Upper lobe of left lung (tissue), 6 donors: Measurements from ENCODE around the gene CYP4V2. TPM values are rescaled to one million over a fixed set of nuclear protein-coding genes. Genes with fewer than 3 reads are reported as not detected.

Experiments
- ATAC-seq, 2 donors: fragments of 200-7000 bp; cut with Tn5 transposase; one replicate each; pipeline ENCODE4 v1.9.1; 2022; ENCODE audit warnings: mild to moderate bottlenecking in 2 of 2, moderate library complexity in 2 of 2; ENCODE audit not compliant: low FRiP score in 2 of 2
- DNase-seq, 2 donors: peaks; one replicate each; pipeline ENCODE4 v3.0.0-alpha.2; 2019 to 2020
- H3K27ac ChIP-seq, 4 donors: fragments of 200-600 bp; sonication (generic); one replicate each; pipeline ENCODE4 v1.5.1; 2016 to 2019
- H3K27me3 ChIP-seq, 4 donors: fragments of 200-600 bp; sonication (generic); one replicate each; pipeline ENCODE4 v1.5.1; 2017 to 2019
- H3K36me3 ChIP-seq, 4 donors: fragments of 200-600 bp; sonication (generic); one replicate each; pipeline ENCODE4 v1.5.1; 2016 to 2019
- H3K4me1 ChIP-seq, 4 donors: fragments of 200-600 bp; sonication (generic); one replicate each; pipeline ENCODE4 v1.5.1; 2018 to 2019
- H3K4me3 ChIP-seq, 4 donors: fragments of 200-600 bp; sonication (generic); one replicate each; pipeline ENCODE4 v1.5.1; 2017 to 2019; ENCODE audit warnings: mild to moderate bottlenecking in 2 of 4, moderate library complexity in 1 of 4
- H3K9me3 ChIP-seq, 4 donors: fragments of 200-600 bp; sonication (generic); one replicate each; pipeline ENCODE4 v1.5.1; 2018 to 2019
- EP300 ChIP-seq, 4 donors: sonication (generic); formaldehyde crosslinking; IDR thresholded peaks; one replicate each; pipeline ENCODE4 v1.5.1; 2017; ENCODE audit warnings: antibody characterized with exemption in 4 of 4, control low read depth in 2 of 4
- POLR2A ChIP-seq, 4 donors: fragments of 450-650 bp; IDR thresholded peaks; one replicate each; pipeline ENCODE4 v1.5.1; 2016 to 2017; ENCODE audit warnings: antibody characterized with exemption in 4 of 4, mild to moderate bottlenecking in 2 of 4
- POLR2AphosphoS5 ChIP-seq, 2 donors: sonication (generic); formaldehyde crosslinking; IDR thresholded peaks; one replicate each; pipeline ENCODE4 v1.5.1; 2017; ENCODE audit warnings: antibody characterized with exemption in 2 of 2
- WGBS, 2 donors: methylation state at CpG; one replicate each; pipeline ENCODE4 v1.1.5; 2017 to 2018; 5-methylcytosine and 5-hydroxymethylcytosine counted together
- total RNA-seq, 6 donors: library from RNA; depleted of rRNA in 4 of 6; stranded (reverse); fragments of >200 nt in 4 of 6; gene quantifications; one replicate each; pipeline versions ENCODE4 v1.1.0 to v1.2.1, GENCODE V29; 2016 to 2021
- TF ChIP-seq, protein P1 (sequence below), 6 experiments: fragments of 450-650 bp in 4 of 6; fragments of 200-600 bp in 2 of 6; sonication (generic) in 2 of 6; IDR thresholded peaks; one replicate each; pipeline ENCODE4 v1.5.1; 2016 to 2019; ENCODE audit warnings: antibody characterized with exemption in 6 of 6
- donor health status: DM: no; HTN: no; CAD: no; lungs with moderate emphysema.
- donor health status: DM: no; HTN: yes; CAD: no; lungs with severe emphysema.

The CYP4V2 gene
- total RNA-seq, 6 donors from 2014 or later = 30.7 to 44.7 (median 33.1) TPM

DNA sequence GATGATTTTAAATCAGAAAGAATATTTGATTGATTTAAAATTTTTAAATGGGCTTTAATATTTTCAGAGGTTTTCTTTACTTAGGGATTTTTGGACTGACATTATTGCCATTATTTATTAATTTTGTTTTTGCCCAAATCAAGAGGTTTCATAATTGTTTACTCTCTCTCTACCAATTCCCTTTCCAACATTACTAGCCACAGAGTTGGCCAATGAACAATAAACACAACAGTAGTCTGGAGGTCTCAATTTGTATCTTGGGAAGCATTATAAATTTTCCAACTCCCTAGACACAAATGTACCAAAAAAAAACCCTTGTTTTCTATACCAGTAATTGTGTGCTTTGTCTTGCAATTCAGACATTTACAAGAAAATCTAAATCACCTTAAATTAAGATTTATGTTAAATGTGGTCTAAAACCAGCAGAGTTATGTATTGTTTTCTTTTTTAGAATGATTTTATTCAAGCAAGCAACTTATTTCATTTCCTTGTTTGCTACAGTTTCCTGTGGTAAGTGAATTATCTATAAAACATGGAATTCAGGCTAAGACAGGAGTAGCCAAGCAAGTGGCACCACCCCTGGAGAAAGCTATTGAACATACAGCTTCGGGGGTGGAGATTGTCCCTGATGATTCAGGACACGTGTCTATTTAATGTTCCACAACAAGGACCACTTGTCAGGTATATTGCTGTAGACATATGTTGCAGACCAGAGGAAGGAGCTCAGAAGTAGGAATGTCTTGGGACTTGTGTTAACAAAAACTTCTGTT, 36.6 kb downstream of the CYP4V2 start:
- 31 to 43% methylated on average over 2 of the region's 2 CpGs for WGBS, 2 donors
- no peaks in the 10 kb centered on the region for H3K36me3 ChIP-seq
- no peak for DNase-seq
- H3K4me3 ChIP-seq = no peak overlapping the region
- no peak overlapping the region for H3K27ac ChIP-seq
- ATAC-seq = no peak
- H3K9me3 ChIP-seq = peaks cover 0 to 9% (median 0%) of the 10 kb centered on the region in 4 donors
- TF ChIP-seq POLR2AphosphoS5 (IDR thresholded peaks at IDR 0.05) (no peak), POLR2A (IDR thresholded peaks at IDR 0.05) (no peak), EP300 (IDR thresholded peaks at IDR 0.05) (no peak)
- TF ChIP-seq, protein P1, sequence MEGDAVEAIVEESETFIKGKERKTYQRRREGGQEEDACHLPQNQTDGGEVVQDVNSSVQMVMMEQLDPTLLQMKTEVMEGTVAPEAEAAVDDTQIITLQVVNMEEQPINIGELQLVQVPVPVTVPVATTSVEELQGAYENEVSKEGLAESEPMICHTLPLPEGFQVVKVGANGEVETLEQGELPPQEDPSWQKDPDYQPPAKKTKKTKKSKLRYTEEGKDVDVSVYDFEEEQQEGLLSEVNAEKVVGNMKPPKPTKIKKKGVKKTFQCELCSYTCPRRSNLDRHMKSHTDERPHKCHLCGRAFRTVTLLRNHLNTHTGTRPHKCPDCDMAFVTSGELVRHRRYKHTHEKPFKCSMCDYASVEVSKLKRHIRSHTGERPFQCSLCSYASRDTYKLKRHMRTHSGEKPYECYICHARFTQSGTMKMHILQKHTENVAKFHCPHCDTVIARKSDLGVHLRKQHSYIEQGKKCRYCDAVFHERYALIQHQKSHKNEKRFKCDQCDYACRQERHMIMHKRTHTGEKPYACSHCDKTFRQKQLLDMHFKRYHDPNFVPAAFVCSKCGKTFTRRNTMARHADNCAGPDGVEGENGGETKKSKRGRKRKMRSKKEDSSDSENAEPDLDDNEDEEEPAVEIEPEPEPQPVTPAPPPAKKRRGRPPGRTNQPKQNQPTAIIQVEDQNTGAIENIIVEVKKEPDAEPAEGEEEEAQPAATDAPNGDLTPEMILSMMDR (IDR thresholded peaks at IDR 0.05) = no peak
- H3K4me1 ChIP-seq = peaks cover 0 to 3% (median 2%) of the 10 kb centered on the region in 4 donors
- no peaks in the 10 kb centered on the region for H3K27me3 ChIP-seq

DNA sequence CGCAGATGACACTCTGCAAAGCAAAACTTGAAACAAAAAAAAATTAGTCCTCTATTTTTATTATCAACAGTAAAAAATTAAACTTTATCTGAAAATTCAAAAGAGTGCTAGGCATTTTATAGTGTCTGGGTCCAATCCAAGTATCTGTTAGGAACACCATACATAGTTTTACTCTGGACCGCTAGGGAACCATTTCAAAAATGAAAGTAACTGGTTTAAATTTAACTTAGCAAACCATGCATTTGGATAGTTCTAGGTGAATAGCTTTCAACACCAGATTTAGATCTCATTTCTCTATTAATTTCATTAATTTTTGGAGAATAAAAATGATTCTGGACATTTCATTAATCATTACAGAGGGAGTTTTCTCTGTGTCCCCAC, 37.1 kb downstream of the CYP4V2 start:
- no peak for DNase-seq

DNA sequence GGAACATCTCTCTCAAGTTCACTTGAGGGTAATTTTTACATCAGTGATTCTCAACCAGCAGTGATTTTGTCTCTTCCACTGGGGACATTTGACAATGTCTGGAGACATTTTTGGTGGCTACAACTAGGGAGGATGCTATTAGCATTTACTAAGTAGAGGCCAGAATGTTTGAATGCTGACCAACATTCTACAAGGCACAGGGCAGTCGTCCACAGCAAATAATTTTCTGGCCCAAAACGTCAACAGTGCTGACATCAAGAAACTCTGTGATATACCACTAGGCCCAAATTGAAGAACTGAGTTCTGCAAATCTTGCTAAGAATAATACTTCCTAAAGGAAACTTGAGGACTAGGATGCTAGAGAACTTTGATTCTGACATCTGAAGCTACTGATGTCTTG, 43.0 kb downstream of the CYP4V2 start:
- ATAC-seq (no peak), DNase-seq (no peak)
- Histone ChIP-seq H3K9me3 (no peaks in the 10 kb centered on the region), H3K27me3 (no peaks in the 10 kb centered on the region), H3K36me3 (no peaks in the 10 kb centered on the region), H3K4me1 (no peaks in the 10 kb centered on the region), H3K27ac (no peak overlapping the region), H3K4me3 (no peak overlapping the region)
- TF ChIP-seq POLR2AphosphoS5 (IDR thresholded peaks at IDR 0.05) (no peak), EP300 (IDR thresholded peaks at IDR 0.05) (no peak), POLR2A (IDR thresholded peaks at IDR 0.05) (no peak)
- TF ChIP-seq, protein P1 (IDR thresholded peaks at IDR 0.05) = no peak
- 48 to 54% methylated on average over 2 of the region's 2 CpGs for WGBS, 2 donors

More for the DNA sequence above, 37.1 kb downstream of the CYP4V2 start:
- WGBS, 2 donors = 60 to 77% methylated on average over 2 of the region's 2 CpGs
- no peaks in the 10 kb centered on the region for H3K36me3 ChIP-seq
- no peaks in the 10 kb centered on the region for H3K27me3 ChIP-seq
- H3K9me3 ChIP-seq = peaks cover 0 to 9% (median 0%) of the 10 kb centered on the region in 4 donors
- H3K4me3 ChIP-seq = no peak overlapping the region
- H3K27ac ChIP-seq = no peak overlapping the region
- no peak for ATAC-seq
- peaks cover 0 to 3% (median 2%) of the 10 kb centered on the region in 4 donors for H3K4me1 ChIP-seq
- TF ChIP-seq POLR2A (IDR thresholded peaks at IDR 0.05) (no peak), EP300 (IDR thresholded peaks at IDR 0.05) (no peak), POLR2AphosphoS5 (IDR thresholded peaks at IDR 0.05) (no peak)
- TF ChIP-seq, protein P1 (IDR thresholded peaks at IDR 0.05) = no peak

DNA sequence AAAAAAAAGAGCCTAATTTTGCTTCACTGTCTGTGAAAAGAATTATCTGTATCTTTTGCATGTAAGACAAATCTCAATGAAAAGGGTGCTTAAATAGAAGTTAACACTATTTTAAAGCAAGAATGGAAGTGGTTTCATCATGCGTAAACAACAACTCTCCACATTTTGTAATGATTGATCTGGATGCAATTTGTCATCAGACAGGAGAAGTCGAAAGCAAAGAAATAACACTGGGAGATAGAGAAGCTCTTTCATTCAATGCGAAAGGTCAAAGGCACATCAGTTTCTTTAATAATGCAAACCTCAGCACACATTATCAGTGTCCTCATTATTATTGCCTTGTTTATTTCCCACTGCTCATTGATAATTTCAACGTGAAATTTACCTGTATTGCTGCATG, 44.8 kb downstream of the CYP4V2 start:
- WGBS, 2 donors = 86 to 90% methylated on average over 4 of the region's 4 CpGs
- TF ChIP-seq POLR2A (IDR thresholded peaks at IDR 0.05) = no peak
- TF ChIP-seq, protein P1 (IDR thresholded peaks at IDR 0.05) = no peak
- TF ChIP-seq POLR2AphosphoS5 (IDR thresholded peaks at IDR 0.05) = no peak
- TF ChIP-seq EP300 (IDR thresholded peaks at IDR 0.05) = no peak
- DNase-seq (no peak), ATAC-seq (no peak)
- Histone ChIP-seq H3K27ac (no peak overlapping the region), H3K4me3 (no peak overlapping the region), H3K9me3 (no peaks in the 10 kb centered on the region), H3K4me1 (no peaks in the 10 kb centered on the region), H3K27me3 (no peaks in the 10 kb centered on the region), H3K36me3 (no peaks in the 10 kb centered on the region)

DNA sequence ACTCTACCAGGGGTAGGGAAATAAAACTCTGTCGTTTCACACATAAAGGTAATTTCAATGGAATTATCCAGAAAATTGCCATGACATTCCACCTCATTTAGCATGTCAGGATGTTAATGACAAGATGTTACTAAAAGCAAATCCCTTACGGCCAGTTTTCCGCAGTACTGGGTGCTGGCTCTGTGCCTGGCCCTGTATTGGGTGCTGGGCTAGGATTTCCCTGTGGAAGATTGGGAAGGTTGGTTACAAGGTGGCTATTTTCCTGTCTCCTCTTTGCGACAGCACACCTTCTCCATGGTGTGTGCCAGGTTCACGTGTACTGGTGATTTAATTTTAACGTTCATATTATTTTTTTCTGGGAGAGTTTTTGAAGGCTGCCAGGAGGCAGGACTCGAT, 49.1 kb downstream of the CYP4V2 start:
- no peak for ATAC-seq
- Histone ChIP-seq H3K4me3 (no peak overlapping the region), H3K9me3 (no peaks in the 10 kb centered on the region), H3K27me3 (no peaks in the 10 kb centered on the region), H3K27ac (no peak overlapping the region), H3K4me1 (no peaks in the 10 kb centered on the region), H3K36me3 (no peaks in the 10 kb centered on the region)
- TF ChIP-seq EP300 (IDR thresholded peaks at IDR 0.05) = no peak
- TF ChIP-seq POLR2AphosphoS5 (IDR thresholded peaks at IDR 0.05) = no peak
- TF ChIP-seq, protein P1 (IDR thresholded peaks at IDR 0.05) = no peak
- 92 to 94% methylated on average over 7 of the region's 7 CpGs for WGBS, 2 donors
- no peak for DNase-seq
